ENCODE measurements around the gene SCN4A.
"Not testable (repeated sequence)": the region's sequence is repeated elsewhere in the genome, so short reads cannot be mapped to it uniquely, and the experiment has no call there.

Gene SCN4A

DNA sequence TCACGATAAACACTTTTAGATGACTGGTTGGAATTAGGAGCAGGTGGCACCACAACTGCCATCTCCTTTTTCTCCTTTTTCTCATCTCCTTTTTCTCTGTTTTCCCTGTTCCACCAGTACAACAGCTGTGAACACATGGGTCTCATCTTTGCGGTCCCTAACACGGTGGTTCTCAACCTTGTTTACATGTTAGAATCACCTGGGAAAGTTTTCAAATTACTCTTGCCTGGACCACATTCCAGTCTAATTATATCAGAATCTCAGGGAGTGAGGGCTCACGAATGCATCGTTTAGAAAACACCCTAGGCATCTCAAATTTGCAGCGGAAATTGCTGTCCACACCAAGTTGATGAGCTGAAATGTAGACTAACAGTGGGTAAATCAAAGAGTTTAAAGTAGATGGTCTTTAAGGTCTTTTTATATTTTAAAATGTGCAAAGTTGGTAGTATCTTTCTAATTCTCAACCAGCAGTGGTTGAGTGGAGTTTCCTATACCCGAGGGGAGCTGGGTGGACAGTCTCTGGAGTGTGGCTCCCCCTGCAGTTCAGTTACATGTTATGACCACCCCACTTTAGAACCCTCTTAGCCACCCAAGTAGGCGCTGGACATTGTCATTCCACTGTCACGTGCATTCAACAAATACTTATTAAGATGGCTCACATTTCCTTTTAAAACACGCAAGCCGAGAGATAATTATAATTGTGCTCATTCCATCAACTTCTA lies 80.2 kb downstream of the SCN4A start:
- FAIRE-seq; DNase-seq (ENCODE audit: insufficient read length, low spot score): not testable (repeated sequence)

DNA sequence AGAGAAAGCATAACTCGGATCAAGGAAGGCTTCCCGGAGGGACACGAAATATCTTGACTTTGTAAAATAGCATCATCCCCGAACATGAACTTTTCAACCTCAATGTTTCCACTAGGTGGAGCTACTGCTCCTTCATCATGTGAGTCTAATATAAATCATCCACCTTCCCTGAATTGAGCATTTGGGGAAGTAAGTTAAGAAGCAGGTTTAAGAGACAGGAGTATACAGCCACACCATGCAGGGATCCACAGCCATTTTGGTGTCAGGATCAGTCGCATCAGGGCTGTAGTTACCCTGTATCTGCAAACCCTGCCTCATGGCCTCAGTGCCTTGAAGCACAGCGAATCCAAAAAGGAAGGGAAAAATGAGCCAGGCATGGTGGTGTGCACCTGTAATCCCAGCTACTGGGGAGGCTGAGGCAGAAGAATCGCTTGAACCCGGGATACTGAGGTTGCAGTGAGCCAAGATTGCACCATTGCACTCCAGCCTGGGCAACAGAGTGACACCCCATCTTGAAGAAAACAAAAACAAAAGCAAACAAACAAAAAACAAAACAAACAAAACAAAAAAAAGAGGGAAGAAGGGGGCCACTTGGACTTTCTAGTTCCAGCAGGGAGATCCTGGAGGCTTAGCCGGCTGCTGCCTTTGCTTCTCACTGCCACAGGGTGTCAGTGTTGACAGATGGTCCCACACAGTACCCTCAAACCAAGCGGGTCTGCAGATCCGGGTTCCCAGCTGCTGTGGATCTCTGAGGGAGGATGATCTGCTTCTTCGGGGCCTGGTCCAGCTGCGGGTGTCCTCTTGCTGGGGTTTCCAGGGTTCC lies 83.5 kb downstream of the SCN4A start:
- DNase-seq (ENCODE audit: insufficient read length, low spot score); FAIRE-seq: not testable (repeated sequence)
